IPS-NIHi11 (cell line): Measurements from ENCODE around the gene LUC7L.
"Not testable (repeated sequence)": the region's sequence is repeated elsewhere in the genome, so short reads cannot be mapped to it uniquely, and the experiment has no call there.

Experiments
- DNase-seq: peaks from one replicate; pipeline ENCODE4 v3.0.0; 2012; ENCODE audit warnings: mixed read lengths, low spot score

Gene LUC7L

DNA sequence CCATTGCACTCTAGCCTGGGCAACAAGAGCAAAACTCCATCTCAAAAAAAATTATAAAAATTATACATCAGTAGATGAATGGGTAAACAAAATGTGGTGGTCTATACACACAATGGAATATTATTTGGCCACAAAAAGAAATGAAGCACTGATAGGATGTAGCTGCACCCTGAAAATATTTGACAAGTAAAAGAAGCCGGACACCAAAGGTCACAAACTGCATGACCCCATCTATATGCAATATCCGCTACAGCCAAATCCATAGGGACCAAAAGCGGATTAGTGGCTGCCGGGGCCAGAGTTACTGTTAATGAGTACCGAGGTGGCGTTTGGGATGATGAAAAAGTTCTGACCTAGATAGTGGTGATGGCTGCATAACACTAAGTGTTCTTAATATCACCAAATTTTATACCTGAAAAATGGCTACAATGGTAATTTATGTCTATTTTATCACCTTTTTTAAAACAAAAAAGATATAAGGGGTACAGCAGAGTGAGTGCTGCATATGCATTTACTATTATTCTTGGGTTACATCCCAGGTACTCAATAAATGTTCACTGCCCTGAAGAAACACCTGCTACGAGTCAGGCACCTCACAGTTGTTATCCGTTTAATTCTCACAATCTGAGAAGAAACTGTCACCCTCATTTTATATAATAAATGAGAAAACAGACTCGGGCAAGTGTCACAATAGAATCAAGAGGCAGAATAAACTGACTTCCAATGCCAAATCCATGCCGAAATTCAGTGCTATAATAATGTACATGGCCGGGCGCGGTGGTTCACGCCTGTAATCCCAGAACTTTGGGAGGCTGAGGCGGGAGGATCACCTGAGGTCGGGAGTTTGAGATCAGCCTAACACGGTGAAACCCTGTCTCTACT lies 49.8 kb downstream of the LUC7L start:
- no peak for DNase-seq

DNA sequence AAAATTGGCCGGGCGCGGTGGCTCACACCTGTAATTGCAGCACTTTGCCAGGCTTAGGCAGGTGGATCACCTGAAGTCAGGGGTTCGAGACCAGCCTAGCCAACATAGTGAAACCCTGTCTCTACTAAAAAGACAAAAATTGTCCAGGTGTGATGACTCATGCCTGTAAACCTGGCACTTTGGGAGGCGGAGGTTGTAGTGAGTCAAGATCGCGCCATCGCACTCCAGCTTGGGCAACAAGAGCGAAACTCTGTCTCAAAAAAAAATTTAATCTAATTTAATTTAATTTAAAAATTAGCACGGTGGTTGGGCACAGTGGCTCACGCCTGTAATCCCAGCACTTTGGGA lies 50.6 kb downstream of the LUC7L start:
- DNase-seq: no peak

DNA sequence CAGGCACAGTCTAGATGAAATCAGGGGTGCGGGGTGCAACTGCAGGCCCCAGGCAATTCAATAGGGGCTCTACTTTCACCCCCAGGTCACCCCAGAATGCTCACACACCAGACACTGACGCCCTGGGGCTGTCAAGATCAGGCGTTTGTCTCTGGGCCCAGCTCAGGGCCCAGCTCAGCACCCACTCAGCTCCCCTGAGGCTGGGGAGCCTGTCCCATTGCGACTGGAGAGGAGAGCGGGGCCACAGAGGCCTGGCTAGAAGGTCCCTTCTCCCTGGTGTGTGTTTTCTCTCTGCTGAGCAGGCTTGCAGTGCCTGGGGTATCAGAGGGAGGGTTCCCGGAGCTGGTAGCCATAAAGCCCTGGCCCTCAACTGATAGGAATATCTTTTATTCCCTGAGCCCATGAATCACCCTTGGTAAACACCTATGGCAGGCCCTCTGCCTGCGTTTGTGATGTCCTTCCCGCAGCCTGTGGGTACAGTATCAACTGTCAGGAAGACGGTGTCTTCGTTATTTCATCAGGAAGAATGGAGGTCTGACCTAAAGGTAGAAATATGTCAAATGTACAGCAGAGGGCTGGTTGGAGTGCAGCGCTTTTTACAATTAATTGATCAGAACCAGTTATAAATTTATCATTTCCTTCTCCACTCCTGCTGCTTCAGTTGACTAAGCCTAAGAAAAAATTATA lies 51.1 kb downstream of the LUC7L start:
- no peak for DNase-seq

DNA sequence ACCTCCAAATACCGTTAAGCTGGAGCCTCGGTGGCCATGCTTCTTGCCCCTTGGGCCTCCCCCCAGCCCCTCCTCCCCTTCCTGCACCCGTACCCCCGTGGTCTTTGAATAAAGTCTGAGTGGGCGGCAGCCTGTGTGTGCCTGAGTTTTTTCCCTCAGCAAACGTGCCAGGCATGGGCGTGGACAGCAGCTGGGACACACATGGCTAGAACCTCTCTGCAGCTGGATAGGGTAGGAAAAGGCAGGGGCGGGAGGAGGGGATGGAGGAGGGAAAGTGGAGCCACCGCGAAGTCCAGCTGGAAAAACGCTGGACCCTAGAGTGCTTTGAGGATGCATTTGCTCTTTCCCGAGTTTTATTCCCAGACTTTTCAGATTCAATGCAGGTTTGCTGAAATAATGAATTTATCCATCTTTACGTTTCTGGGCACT lies 51.8 kb downstream of the LUC7L start:
- DNase-seq: no peak

DNA sequence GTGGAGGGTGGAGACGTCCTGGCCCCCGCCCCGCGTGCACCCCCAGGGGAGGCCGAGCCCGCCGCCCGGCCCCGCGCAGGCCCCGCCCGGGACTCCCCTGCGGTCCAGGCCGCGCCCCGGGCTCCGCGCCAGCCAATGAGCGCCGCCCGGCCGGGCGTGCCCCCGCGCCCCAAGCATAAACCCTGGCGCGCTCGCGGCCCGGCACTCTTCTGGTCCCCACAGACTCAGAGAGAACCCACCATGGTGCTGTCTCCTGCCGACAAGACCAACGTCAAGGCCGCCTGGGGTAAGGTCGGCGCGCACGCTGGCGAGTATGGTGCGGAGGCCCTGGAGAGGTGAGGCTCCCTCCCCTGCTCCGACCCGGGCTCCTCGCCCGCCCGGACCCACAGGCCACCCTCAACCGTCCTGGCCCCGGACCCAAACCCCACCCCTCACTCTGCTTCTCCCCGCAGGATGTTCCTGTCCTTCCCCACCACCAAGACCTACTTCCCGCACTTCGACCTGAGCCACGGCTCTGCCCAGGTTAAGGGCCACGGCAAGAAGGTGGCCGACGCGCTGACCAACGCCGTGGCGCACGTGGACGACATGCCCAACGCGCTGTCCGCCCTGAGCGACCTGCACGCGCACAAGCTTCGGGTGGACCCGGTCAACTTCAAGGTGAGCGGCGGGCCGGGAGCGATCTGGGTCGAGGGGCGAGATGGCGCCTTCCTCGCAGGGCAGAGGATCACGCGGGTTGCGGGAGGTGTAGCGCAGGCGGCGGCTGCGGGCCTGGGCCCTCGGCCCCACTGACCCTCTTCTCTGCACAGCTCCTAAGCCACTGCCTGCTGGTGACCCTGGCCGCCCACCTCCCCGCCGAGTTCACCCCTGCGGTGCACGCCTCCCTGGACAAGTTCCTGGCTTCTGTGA lies 52.5 kb downstream of the LUC7L start, which contains the start of gene HBA1:
TSS of gene HBA1 (plus strand) at position 204 of the 906 bp plus-strand sequence. CDS start at position 241, 37 bp downstream.
- DNase-seq: not testable (repeated sequence)

DNA sequence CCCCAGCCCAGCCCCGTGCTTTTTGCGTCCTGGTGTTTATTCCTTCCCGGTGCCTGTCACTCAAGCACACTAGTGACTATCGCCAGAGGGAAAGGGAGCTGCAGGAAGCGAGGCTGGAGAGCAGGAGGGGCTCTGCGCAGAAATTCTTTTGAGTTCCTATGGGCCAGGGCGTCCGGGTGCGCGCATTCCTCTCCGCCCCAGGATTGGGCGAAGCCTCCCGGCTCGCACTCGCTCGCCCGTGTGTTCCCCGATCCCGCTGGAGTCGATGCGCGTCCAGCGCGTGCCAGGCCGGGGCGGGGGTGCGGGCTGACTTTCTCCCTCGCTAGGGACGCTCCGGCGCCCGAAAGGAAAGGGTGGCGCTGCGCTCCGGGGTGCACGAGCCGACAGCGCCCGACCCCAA lies 53.2 kb downstream of the LUC7L start:
- not testable (repeated sequence) for DNase-seq

DNA sequence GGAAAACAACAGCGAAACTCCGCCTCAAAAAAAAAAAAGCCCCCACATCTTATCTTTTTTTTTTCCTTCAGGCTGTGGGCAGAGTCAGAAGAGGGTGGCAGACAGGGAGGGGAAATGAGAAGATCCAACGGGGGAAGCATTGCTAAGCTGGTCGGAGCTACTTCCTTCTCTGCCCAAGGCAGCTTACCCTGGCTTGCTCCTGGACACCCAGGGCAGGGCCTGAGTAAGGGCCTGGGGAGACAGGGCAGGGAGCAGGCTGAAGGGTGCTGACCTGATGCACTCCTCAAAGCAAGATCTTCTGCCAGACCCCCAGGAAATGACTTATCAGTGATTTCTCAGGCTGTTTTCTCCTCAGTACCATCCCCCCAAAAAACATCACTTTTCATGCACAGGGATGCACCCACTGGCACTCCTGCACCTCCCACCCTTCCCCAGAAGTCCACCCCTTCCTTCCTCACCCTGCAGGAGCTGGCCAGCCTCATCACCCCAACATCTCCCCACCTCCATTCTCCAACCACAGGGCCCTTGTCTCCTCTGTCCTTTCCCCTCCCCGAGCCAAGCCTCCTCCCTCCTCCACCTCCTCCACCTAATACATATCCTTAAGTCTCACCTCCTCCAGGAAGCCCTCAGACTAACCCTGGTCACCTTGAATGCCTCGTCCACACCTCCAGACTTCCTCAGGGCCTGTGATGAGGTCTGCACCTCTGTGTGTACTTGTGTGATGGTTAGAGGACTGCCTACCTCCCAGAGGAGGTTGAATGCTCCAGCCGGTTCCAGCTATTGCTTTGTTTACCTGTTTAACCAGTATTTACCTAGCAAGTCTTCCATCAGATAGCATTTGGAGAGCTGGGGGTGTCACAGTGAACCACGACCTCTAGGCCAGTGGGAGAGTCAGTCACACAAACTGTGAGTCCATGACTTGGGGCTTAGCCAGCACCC lies 54.0 kb downstream of the LUC7L start:
- DNase-seq: no peak

DNA sequence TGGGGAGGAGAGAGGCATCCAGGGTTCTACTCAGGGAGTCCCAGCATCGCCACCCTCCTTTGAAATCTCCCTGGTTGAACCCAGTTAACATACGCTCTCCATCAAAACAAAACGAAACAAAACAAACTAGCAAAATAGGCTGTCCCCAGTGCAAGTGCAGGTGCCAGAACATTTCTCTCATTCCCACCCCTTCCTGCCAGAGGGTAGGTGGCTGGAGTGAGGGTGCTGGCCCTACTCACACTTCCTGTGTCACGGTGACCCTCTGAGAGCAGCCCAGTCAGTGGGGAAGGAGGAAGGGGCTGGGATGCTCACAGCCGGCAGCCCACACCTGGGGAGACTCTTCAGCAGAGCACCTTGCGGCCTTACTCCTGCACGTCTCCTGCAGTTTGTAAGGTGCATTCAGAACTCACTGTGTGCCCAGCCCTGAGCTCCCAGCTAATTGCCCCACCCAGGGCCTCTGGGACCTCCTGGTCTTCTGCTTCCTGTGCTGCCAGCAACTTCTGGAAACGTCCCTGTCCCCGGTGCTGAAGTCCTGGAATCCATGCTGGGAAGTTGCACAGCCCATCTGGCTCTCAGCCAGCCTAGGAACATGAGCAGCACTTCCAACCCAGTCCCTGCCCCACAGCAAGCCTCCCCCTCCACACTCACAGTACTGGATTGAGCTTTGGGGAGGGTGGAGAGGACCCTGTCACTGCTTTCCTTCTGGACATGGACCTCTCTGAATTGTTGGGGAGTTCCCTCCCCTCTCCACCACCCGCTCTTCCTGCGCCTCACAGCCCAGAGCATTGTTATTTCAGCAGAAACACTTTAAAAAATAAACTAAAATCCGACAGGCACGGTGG lies 55.1 kb downstream of the LUC7L start:
- not testable (repeated sequence) for DNase-seq

DNA sequence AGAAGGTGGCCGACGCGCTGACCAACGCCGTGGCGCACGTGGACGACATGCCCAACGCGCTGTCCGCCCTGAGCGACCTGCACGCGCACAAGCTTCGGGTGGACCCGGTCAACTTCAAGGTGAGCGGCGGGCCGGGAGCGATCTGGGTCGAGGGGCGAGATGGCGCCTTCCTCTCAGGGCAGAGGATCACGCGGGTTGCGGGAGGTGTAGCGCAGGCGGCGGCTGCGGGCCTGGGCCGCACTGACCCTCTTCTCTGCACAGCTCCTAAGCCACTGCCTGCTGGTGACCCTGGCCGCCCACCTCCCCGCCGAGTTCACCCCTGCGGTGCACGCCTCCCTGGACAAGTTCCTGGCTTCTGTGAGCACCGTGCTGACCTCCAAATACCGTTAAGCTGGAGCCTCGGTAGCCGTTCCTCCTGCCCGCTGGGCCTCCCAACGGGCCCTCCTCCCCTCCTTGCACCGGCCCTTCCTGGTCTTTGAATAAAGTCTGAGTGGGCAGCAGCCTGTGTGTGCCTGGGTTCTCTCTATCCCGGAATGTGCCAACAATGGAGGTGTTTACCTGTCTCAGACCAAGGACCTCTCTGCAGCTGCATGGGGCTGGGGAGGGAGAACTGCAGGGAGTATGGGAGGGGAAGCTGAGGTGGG lies 55.9 kb downstream of the LUC7L start:
- DNase-seq: not testable (repeated sequence)

DNA sequence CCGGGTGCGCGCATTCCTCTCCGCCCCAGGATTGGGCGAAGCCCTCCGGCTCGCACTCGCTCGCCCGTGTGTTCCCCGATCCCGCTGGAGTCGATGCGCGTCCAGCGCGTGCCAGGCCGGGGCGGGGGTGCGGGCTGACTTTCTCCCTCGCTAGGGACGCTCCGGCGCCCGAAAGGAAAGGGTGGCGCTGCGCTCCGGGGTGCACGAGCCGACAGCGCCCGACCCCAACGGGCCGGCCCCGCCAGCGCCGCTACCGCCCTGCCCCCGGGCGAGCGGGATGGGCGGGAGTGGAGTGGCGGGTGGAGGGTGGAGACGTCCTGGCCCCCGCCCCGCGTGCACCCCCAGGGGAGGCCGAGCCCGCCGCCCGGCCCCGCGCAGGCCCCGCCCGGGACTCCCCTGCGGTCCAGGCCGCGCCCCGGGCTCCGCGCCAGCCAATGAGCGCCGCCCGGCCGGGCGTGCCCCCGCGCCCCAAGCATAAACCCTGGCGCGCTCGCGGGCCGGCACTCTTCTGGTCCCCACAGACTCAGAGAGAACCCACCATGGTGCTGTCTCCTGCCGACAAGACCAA lies 56.8 kb downstream of the LUC7L start, which contains the start of gene HBA2:
TSS of gene HBA2 (plus strand) at position 503 of the 568 bp plus-strand sequence. CDS start at position 540, 37 bp downstream.
- DNase-seq: not testable (repeated sequence)

DNA sequence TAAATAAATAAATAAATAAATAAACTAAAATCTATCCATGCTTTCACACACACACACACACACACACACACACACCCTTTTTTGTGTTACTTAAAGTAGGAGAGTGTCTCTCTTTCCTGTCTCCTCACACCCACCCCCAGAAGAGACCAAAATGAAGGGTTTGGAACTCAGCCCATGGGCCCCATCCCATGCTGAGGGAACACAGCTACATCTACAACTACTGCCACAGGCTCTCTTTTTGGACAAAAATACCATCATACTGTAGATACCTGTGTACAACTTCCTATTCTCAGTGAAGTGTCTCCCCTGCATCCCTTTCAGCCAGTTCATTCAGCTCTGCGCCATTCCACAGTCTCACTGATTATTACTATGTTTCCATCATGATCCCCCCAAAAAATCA lies 58.5 kb downstream of the LUC7L start:
- DNase-seq: no peak

DNA sequence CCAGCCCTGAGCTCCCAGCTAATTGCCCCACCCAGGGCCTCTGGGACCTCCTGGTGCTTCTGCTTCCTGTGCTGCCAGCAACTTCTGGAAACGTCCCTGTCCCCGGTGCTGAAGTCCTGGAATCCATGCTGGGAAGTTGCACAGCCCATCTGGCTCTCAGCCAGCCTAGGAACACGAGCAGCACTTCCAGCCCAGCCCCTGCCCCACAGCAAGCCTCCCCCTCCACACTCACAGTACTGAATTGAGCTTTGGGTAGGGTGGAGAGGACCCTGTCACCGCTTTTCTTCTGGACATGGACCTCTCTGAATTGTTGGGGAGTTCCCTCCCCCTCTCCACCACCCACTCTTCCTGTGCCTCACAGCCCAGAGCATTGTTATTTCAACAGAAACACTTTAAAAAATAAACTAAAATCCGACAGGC lies 59.2 kb downstream of the LUC7L start:
- not testable (repeated sequence) for DNase-seq

DNA sequence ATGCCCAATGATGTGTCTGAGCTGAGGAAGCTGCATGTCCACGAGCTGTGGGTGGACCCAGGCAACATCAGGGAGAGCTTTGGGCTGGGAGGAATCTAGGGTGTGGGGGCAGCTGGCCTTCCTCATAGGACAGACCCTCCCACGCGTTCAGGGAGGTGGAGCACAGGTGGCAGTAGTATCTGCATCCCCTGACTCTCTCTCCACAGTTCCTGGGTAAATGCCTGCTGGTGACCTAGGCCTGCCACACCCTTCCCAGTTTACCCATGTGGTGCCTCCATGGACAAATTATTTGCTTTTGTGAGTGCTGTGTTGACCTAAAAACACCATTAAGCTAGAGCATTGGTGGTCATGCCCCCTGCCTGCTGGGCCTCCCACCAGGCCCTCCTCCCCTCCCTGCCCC lies 60.2 kb downstream of the LUC7L start:
- DNase-seq: no peak

DNA sequence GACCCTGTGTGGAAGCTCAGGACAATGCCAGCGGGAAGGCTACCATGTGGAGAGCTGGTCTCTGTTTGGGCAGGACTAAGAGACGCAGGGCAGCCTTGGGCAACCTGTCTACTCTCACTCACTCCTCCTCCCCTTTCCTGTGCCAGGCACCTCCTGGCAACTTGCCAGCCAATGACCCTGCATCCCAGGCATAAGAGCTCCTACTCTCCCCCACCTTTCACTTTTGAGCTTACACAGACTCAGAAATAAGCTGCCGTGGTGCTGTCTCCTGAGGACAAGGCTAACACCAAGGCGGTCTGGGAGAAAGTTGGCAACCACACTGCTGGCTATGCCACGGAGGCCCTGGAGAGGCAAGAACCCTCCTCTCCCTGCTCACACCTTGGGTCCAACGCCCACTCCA lies 60.8 kb downstream of the LUC7L start:
- DNase-seq: no peak

DNA sequence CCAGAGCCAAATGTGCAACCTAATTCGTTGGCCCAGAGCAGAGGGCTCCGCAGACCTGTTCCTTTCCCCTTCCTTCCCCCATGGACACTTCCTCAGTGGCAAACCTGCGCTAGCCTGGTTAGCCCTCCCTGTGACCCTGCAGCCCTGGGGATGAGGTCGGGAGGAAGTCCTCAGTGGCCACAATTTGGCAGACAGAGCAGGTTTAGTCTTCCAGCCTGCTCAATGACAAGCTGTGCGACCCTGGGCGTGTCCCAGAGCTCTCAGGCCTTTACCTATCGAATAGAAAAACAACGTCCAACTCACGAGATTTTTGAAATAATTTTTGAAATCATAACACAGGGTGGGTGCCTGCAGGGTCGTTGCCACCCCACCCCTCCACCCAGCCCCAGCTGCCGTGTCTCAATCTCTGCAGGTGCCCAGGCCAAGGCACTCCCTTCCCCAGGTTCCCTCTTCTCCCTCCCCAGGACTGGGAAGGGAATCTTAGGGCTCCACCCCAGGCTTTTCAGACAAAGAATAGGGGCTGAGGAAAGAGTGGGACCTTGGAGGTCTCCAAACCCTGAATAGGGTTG lies 62.0 kb downstream of the LUC7L start:
- DNase-seq: no peak

DNA sequence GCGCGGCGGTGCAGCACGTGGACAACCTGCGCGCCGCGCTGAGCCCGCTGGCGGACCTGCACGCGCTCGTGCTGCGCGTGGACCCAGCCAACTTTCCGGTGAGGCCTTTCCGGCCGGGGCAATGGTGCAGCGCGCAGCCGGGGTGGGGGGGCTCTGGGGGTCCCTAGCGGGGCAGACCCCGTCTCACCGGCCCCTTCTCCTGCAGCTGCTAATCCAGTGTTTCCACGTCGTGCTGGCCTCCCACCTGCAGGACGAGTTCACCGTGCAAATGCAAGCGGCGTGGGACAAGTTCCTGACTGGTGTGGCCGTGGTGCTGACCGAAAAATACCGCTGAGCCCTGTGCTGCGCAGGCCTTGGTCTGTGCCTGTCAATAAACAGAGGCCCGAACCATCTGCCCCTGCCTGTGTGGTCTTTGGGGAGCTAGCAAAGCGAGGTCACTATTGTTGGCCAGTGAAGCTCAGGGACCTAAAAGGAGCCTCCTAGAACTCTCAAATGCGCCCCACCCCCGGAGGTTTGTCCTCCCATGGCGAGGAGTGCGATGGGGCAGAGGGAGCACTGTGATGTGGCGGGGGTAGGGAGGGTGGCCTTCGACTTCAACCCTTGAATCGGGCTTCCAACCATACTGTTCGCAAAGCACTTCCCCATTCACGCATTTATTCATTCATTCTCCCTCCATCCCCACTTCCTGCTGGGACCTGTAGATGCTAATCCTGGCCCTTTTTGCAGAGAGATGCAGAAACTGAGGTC lies 62.7 kb downstream of the LUC7L start:
- no peak for DNase-seq

DNA sequence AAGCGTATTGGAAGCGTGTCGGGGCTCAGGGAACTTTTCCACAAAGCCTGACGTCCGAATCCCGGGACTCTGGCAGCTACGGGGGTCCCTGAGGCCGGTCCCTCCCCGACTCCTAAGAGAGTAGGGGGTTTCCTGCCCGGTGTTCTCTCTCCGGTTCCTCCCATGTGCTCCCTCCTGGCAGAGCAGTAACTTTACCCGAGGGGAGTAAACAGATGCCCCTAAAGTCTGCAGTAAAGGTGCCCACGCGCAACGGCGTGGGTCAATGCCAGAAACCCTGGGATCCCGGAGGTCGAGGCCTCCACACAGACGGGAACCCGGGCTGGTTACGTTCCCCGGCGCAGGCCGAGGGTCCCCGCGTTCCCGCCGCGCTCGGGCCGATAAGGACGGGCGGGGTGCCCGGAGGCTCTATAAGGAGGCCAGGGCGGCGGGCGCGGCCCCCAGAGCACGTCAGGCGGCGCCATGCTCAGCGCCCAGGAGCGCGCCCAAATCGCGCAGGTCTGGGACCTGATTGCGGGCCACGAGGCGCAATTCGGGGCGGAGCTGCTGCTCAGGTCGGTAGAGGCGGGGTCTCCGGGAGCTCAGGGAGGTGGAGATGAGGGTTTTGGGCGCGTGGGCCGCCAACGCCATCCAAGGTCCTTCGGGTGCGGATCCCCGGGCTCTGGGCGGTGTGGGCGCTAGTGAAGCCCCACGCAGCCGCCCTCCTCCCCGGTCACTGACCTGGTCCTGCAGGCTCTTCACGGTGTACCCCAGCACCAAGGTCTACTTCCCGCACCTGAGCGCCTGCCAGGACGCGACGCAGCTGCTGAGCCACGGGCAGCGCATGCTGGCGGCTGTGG lies 63.5 kb downstream of the LUC7L start, which contains the start of gene HBM:
TSS of gene HBM (plus strand) at position 440 of the 836 bp plus-strand sequence. CDS start at position 460, 20 bp downstream.
- DNase-seq: no peak
